SU-DHL-6 (cell line): ENCODE data around the gene ELMO1.

Experiments used
- H2AFZ ChIP-seq: fragments of 200-600 bp; sonication (generic); 2 replicates; pipeline ENCODE4 v1.6.1; 2014; ENCODE audit warnings: low read depth, mild to moderate bottlenecking, moderate library complexity, mixed read lengths, antibody characterized with exemption, low read length; ENCODE audit not compliant: severe bottlenecking
- H3F3A ChIP-seq: fragments of 200-600 bp; shearing (Covaris generic); 2 replicates; pipeline ENCODE4 v1.6.0; 2016; ENCODE audit warnings: antibody characterized with exemption, mild to moderate bottlenecking; ENCODE audit not compliant: insufficient read depth
- H3K27ac ChIP-seq: fragments of 200-600 bp; sonication (generic); 2 replicates; pipeline ENCODE4 v1.5.1; 2016; ENCODE audit warnings: low read depth, mild to moderate bottlenecking, low read length, moderate library complexity, mixed read lengths
- H3K27me3 ChIP-seq: fragments of 200-600 bp; sonication (generic), shearing (Covaris generic); 2 replicates; pipeline ENCODE4 v1.6.0; 2014; ENCODE audit warnings: mild to moderate bottlenecking, low read length
- H3K36me3 ChIP-seq: fragments of 200-600 bp; sonication (generic); 2 replicates; pipeline ENCODE4 v1.6.1; 2014; ENCODE audit warnings: mild to moderate bottlenecking, low read length, mixed read lengths
- H3K4me2 ChIP-seq: fragments of 300-600, 200-600 bp; shearing (Covaris generic), sonication (generic); 2 replicates; pipeline ENCODE4 v1.6.0; 2014; ENCODE audit warnings: low read length, low read depth, mild to moderate bottlenecking; ENCODE audit not compliant: poor library complexity, severe bottlenecking
- H3K4me3 ChIP-seq: fragments of 200-600 bp; sonication (generic); 2 replicates; pipeline ENCODE4 v1.5.1; 2014; ENCODE audit warnings: antibody characterized with exemption, low read length, mild to moderate bottlenecking, mixed read lengths; ENCODE audit not compliant: insufficient read depth, poor library complexity, severe bottlenecking
- H3K79me2 ChIP-seq: fragments of 200-600 bp; sonication (generic); 2 replicates; pipeline ENCODE4 v1.6.1; 2014; ENCODE audit warnings: mild to moderate bottlenecking, low read length, moderate library complexity; ENCODE audit not compliant: insufficient read depth
- H3K9ac ChIP-seq: fragments of 200-600 bp; sonication (generic); 2 replicates; pipeline ENCODE4 v1.7.0; 2014; ENCODE audit warnings: mild to moderate bottlenecking, low read length
- H3K9me2 ChIP-seq: fragments of 200-600 bp; sonication (generic); replicated peaks from 2 replicates; pipeline ENCODE4 v1.6.1; 2014; ENCODE audit warnings: low read length; ENCODE audit not compliant: insufficient read depth
- H3K9me3 ChIP-seq: fragments of 200-600 bp; sonication (generic); 2 replicates; pipeline ENCODE4 v1.6.1; 2014; ENCODE audit warnings: low read length, mixed read lengths; ENCODE audit not compliant: insufficient read depth
- H4K20me1 ChIP-seq: fragments of 200-600 bp; sonication (generic); 2 replicates; pipeline ENCODE4 v1.6.1; 2014; ENCODE audit warnings: low read depth, mild to moderate bottlenecking, antibody characterized with exemption, low read length, moderate library complexity, mixed read lengths
- EZH2phosphoT487 ChIP-seq: fragments of 200-600 bp; sonication (generic), shearing (Covaris generic); conservative IDR thresholded peaks from 2 replicates; pipeline ENCODE4 v1.6.1; 2018; ENCODE audit warnings: mild to moderate bottlenecking, antibody characterized with exemption, low read length, moderate library complexity, mixed read lengths
- TF ChIP-seq, protein P1 (sequence below): fragments of 200-600 bp; sonication (generic); IDR thresholded peaks from one replicate; pipeline ENCODE4 v1.5.1; 2017; ENCODE audit warnings: antibody characterized with exemption, mild to moderate bottlenecking, low read length, moderate library complexity; ENCODE audit not compliant: insufficient read depth, poor library complexity, severe bottlenecking

ELMO1 gene

DNA sequence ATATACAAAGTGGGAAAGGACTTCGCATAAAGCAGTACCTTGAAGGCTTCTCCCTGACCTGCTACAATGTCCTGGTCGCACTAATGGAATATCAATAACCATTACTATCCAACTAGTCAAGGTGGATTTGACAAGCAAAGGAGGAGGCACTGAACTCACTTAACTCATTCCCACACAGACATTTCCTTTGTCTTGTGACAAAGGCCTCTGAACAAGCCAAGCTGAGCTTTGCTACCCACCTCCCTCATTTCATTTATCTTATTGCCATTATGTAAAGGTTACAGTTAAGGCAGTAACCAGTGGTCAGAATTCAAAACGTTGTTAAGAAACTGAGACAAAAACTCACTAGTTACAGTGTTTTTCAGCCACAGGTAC is 7.3 kb downstream of the ELMO1 start:
- no peak for TF ChIP-seq EZH2phosphoT487
- TF ChIP-seq, protein P1, sequence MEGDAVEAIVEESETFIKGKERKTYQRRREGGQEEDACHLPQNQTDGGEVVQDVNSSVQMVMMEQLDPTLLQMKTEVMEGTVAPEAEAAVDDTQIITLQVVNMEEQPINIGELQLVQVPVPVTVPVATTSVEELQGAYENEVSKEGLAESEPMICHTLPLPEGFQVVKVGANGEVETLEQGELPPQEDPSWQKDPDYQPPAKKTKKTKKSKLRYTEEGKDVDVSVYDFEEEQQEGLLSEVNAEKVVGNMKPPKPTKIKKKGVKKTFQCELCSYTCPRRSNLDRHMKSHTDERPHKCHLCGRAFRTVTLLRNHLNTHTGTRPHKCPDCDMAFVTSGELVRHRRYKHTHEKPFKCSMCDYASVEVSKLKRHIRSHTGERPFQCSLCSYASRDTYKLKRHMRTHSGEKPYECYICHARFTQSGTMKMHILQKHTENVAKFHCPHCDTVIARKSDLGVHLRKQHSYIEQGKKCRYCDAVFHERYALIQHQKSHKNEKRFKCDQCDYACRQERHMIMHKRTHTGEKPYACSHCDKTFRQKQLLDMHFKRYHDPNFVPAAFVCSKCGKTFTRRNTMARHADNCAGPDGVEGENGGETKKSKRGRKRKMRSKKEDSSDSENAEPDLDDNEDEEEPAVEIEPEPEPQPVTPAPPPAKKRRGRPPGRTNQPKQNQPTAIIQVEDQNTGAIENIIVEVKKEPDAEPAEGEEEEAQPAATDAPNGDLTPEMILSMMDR, result no peak
- Histone ChIP-seq H4K20me1 (no peaks in the 10 kb centered on the region), H3K27ac (no peak overlapping the region), H3K27me3 (no peaks in the 10 kb centered on the region), H2AFZ (no peak overlapping the region), H3K9ac (no peak overlapping the region), H3K9me2 (no peaks in the 10 kb centered on the region), H3K79me2 (no peaks in the 10 kb centered on the region), H3F3A (no peaks in the 10 kb centered on the region), H3K4me3 (no peak overlapping the region), H3K9me3 (no peaks in the 10 kb centered on the region), H3K4me2 (no peak overlapping the region), H3K36me3 (no peaks in the 10 kb centered on the region)

DNA sequence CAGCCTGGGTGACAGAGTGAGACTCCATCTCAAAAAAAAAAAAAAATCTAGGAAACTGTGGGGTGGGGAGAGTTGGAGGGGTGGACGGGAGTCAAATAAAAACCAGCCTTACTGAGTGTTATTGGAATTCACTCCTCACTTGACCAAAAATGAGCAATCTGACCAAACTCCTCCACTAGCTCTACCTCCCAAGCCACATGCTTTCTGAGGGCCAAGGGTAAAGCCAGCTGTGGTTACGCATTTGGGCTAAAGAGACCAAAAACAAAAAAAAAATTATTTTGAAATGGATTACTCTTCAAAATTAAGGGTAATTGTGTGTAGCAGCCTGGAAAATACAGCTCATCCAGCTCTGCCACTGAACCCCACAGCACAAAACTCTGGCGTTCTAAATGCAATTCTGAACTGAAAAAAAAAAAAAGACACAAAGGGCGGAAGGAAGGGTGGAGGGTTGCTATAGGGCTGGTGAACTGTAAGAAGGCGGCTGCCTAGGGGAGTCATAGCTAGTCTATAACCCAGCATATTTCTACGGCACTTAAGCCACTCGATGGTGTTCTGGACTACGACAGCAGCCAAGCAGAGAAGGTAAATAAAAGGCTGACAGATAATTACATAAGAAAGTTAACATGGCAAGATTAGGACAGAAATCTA is 7.8 kb downstream of the ELMO1 start:
- Histone ChIP-seq H3K9me2 (no peaks in the 10 kb centered on the region), H3K79me2 (no peaks in the 10 kb centered on the region), H3K9me3 (no peaks in the 10 kb centered on the region), H3K27ac (no peak overlapping the region), H3K9ac (no peak overlapping the region), H3F3A (no peaks in the 10 kb centered on the region), H3K36me3 (no peaks in the 10 kb centered on the region), H2AFZ (no peak overlapping the region), H3K4me2 (no peak overlapping the region), H3K4me3 (no peak overlapping the region), H4K20me1 (no peaks in the 10 kb centered on the region), H3K27me3 (no peaks in the 10 kb centered on the region)
- TF ChIP-seq, protein P1, result no peak
- no peak for TF ChIP-seq EZH2phosphoT487

DNA sequence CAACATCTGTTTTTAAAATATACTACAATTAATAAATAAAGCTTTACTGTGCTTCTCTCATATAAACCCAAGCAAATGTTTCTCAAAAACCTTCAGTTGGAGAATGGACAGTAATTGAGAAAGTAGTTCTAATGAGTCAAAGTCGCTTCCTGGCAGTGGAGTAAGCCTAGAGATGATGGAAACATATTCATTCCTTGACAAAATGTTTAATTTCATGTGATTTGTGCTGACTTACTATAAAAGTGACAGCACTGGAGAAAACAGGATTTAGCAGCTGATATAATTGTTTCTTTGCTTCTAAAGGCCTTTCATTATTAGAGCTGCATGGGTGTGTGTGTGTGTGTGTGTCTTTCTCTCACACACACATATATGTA is 9.0 kb downstream of the ELMO1 start:
- H3K9me2 ChIP-seq, result no peaks in the 10 kb centered on the region
- no peaks in the 10 kb centered on the region for H3K27me3 ChIP-seq
- TF ChIP-seq EZH2phosphoT487, result no peak
- no peaks in the 10 kb centered on the region for H3K79me2 ChIP-seq
- no peak overlapping the region for H3K27ac ChIP-seq
- H3K9ac ChIP-seq, result no peak overlapping the region
- H3K9me3 ChIP-seq, result no peaks in the 10 kb centered on the region
- no peak overlapping the region for H3K4me3 ChIP-seq
- no peaks in the 10 kb centered on the region for H3K36me3 ChIP-seq
- no peaks in the 10 kb centered on the region for H4K20me1 ChIP-seq
- no peak overlapping the region for H2AFZ ChIP-seq
- H3F3A ChIP-seq, result no peaks in the 10 kb centered on the region
- H3K4me2 ChIP-seq, result no peak overlapping the region

DNA sequence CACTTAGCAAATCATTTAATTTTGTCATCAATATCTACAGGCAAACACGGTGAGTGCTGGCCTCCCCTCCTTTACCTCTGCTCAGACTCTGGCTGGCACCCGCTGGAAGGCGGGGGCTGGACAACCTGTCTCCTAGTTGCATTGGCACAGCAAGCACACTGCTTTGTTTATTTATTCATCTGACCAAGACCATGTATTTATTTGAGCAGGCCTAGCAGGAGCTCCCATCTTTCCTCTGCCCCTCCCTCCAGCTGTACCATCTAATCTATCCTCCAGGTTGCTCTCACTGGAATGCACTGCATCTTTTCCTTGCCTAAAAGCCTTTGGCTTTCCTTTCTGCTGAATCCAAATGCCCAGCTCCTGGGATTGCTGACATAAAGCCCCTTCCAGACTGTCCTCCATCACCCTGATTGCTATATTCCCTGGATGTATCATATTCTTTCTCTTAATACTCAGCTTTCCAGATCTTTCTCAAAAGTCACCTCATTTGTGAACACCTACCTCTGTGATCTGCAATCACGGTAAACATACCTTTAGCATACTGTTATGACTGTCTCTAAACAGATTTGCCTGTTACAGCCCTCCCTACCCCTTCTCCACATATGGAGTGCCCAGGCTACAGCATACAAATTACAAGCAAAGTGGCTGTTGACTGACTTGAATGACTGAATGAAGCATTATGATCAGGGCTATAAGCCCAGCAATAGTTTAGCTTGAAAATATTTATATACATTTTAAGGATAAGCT is 9.6 kb downstream of the ELMO1 start:
- Histone ChIP-seq H3K27ac (no peak overlapping the region), H3K27me3 (no peaks in the 10 kb centered on the region), H3K79me2 (no peaks in the 10 kb centered on the region), H2AFZ (no peak overlapping the region), H4K20me1 (no peaks in the 10 kb centered on the region), H3K9ac (no peak overlapping the region), H3K9me3 (no peaks in the 10 kb centered on the region), H3K9me2 (no peaks in the 10 kb centered on the region), H3K4me2 (no peak overlapping the region), H3F3A (no peaks in the 10 kb centered on the region), H3K4me3 (no peak overlapping the region), H3K36me3 (no peaks in the 10 kb centered on the region)
- TF ChIP-seq, protein P1, result no peak
- no peak for TF ChIP-seq EZH2phosphoT487
